HL-60 (cell line): ENCODE measurements around the gene USH2A.

Experiments
- SPI1 ChIP-seq: IDR thresholded peaks from 2 replicates; pipeline ENCODE4 v1.6.1; 2012; ENCODE audit warnings: low read depth, mild to moderate bottlenecking, borderline replicate concordance
- TF ChIP-seq, protein P1 (sequence below): IDR thresholded peaks from one replicate; pipeline ENCODE4 v1.5.1; 2011; ENCODE audit warnings: low read length, control low read depth, inconsistent platforms; ENCODE audit not compliant: insufficient read depth
- TF ChIP-seq, protein P2 (sequence below): IDR thresholded peaks from 2 replicates; pipeline ENCODE4 v1.6.1; 2012; ENCODE audit warnings: low read depth; ENCODE audit not compliant: insufficient replicate concordance

DNA sequence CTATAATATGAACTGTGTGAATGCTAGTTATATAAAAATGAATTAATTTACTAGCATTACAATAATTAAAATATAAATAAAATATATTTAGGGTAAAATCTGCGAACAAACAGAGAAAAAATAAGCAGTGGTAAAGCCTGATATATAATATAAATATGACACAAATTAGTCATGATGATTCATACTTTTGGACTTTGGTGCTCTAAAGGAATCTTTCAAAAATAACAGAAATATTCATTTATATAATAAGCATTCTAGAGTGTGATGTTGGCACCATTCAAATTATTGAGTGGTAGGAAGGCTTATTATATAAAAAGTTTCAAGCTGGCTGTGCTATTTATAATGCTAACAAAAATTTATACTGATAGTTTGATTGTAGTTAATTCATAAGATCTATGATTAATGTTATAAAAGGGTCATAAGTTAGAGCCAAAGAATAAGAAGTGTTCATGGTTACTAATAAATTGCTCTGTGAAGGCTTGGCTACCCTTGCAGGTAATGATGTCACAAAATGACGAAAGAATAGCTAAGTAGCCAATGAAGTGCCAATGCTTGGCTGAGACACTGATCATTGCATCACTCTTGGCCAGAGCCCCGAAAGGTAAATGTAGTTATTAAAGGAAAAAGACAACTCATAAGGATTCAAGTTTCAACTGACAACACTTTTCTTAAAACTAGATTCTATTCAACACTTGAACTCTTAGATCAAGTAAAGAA, 108.7 kb downstream of the USH2A start:
- TF ChIP-seq, protein P1, sequence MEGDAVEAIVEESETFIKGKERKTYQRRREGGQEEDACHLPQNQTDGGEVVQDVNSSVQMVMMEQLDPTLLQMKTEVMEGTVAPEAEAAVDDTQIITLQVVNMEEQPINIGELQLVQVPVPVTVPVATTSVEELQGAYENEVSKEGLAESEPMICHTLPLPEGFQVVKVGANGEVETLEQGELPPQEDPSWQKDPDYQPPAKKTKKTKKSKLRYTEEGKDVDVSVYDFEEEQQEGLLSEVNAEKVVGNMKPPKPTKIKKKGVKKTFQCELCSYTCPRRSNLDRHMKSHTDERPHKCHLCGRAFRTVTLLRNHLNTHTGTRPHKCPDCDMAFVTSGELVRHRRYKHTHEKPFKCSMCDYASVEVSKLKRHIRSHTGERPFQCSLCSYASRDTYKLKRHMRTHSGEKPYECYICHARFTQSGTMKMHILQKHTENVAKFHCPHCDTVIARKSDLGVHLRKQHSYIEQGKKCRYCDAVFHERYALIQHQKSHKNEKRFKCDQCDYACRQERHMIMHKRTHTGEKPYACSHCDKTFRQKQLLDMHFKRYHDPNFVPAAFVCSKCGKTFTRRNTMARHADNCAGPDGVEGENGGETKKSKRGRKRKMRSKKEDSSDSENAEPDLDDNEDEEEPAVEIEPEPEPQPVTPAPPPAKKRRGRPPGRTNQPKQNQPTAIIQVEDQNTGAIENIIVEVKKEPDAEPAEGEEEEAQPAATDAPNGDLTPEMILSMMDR = no peak
- no peak for TF ChIP-seq SPI1
- TF ChIP-seq, protein P2, sequence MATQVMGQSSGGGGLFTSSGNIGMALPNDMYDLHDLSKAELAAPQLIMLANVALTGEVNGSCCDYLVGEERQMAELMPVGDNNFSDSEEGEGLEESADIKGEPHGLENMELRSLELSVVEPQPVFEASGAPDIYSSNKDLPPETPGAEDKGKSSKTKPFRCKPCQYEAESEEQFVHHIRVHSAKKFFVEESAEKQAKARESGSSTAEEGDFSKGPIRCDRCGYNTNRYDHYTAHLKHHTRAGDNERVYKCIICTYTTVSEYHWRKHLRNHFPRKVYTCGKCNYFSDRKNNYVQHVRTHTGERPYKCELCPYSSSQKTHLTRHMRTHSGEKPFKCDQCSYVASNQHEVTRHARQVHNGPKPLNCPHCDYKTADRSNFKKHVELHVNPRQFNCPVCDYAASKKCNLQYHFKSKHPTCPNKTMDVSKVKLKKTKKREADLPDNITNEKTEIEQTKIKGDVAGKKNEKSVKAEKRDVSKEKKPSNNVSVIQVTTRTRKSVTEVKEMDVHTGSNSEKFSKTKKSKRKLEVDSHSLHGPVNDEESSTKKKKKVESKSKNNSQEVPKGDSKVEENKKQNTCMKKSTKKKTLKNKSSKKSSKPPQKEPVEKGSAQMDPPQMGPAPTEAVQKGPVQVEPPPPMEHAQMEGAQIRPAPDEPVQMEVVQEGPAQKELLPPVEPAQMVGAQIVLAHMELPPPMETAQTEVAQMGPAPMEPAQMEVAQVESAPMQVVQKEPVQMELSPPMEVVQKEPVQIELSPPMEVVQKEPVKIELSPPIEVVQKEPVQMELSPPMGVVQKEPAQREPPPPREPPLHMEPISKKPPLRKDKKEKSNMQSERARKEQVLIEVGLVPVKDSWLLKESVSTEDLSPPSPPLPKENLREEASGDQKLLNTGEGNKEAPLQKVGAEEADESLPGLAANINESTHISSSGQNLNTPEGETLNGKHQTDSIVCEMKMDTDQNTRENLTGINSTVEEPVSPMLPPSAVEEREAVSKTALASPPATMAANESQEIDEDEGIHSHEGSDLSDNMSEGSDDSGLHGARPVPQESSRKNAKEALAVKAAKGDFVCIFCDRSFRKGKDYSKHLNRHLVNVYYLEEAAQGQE = no peak
